C4-2B (cell line): ENCODE measurements around the gene TBX4.

Experiments used
- CTCF ChIP-seq: fragments of 450-650 bp; conservative IDR thresholded peaks from 2 replicates; pipeline ENCODE4 v1.5.1; 2017; ENCODE audit warnings: mild to moderate bottlenecking
- ZFX ChIP-seq: fragments of 450-650 bp; IDR thresholded peaks from 2 replicates; pipeline ENCODE4 v1.6.1; 2017

- TF ChIP-seq CTCF (no peak), ZFX (no peak)
Observed at GRCh38 chr17:61498042-61498994, 46.1 kb downstream of the TBX4 start.
